ENCODE measurements around the gene PAK4.

Gene PAK4

GRCh38 chr19:39186391-39186790, 60.8 kb downstream of the PAK4 start:
- no peak for DNase-seq

GRCh38 chr19:39187552-39187943, 62.0 kb downstream of the PAK4 start:
- no peak for DNase-seq

- DNase-seq, result no peak
Observed at GRCh38 chr19:39188960-39189359, 63.4 kb downstream of the PAK4 start.

- DNase-seq, result no peak
Observed at GRCh38 chr19:39190768-39191167, 65.2 kb downstream of the PAK4 start.

- no peak for DNase-seq
Observed at GRCh38 chr19:39192846-39193245, 67.3 kb downstream of the PAK4 start.

- DNase-seq, result no peak
Observed at GRCh38 chr19:39193803-39194202, 68.2 kb downstream of the PAK4 start.

- no peak for DNase-seq
Observed at GRCh38 chr19:39194832-39195542, 69.4 kb downstream of the PAK4 start.

GRCh38 chr19:39195755-39196154, 70.2 kb downstream of the PAK4 start:
- DNase-seq, result no peak

- no peak for DNase-seq
Observed at GRCh38 chr19:39196320-39196719, 70.7 kb downstream of the PAK4 start.

- DNase-seq, result no peak
Observed at GRCh38 chr19:39196860-39197562, 71.4 kb downstream of the PAK4 start, which contains the start of gene NCCRP1. NCCRP1 (plus strand) TSS chr19:39196964; CDS start chr19:39196983, 19 bp downstream.

- DNase-seq, result no peak
Observed at GRCh38 chr19:39197808-39198207, 72.2 kb downstream of the PAK4 start.

GRCh38 chr19:39199025-39199424, 73.4 kb downstream of the PAK4 start:
- no peak for DNase-seq

GRCh38 chr19:39200066-39200802, 74.6 kb downstream of the PAK4 start:
- DNase-seq, result no peak

- DNase-seq, result no peak
Observed at GRCh38 chr19:39200803-39201115, 75.2 kb downstream of the PAK4 start.

- no peak for DNase-seq
Observed at GRCh38 chr19:39202998-39203355, 77.4 kb downstream of the PAK4 start.

- DNase-seq, result no peak
Observed at GRCh38 chr19:39203372-39204341, 78.1 kb downstream of the PAK4 start, which contains the start of gene SYCN. SYCN (minus strand) TSS chr19:39204263; CDS start chr19:39204254, 9 bp downstream.

- DNase-seq, result no peak
Observed at GRCh38 chr19:39205449-39205764, 79.8 kb downstream of the PAK4 start.

GRCh38 chr19:39206122-39206521, 80.5 kb downstream of the PAK4 start:
- no peak for DNase-seq

- no peak for DNase-seq
Observed at GRCh38 chr19:39207293-39207836, 81.8 kb downstream of the PAK4 start.

- DNase-seq, result no peak
Observed at GRCh38 chr19:39208175-39208795, 82.7 kb downstream of the PAK4 start.

GRCh38 chr19:39209196-39209595, 83.6 kb downstream of the PAK4 start:
- DNase-seq, result no peak

GRCh38 chr19:39211731-39212374, 86.3 kb downstream of the PAK4 start:
- DNase-seq, result no peak
